Measurements from ENCODE around the gene ARMC3. TPM values are rescaled to one million over a fixed set of nuclear protein-coding genes. Genes with fewer than 3 reads are reported as not detected.

Gene ARMC3
- total RNA-seq, 1 donor from 2014 or later: not detected

GRCh38 chr10:22931948-22932347 is 4.1 kb downstream of the ARMC3 start:
- no peak for DNase-seq

- no peak for DNase-seq
Measured at GRCh38 chr10:22932626-22933370, 4.9 kb downstream of the ARMC3 start.

- no peak for DNase-seq
Measured at GRCh38 chr10:22934726-22935125, 6.9 kb downstream of the ARMC3 start.

GRCh38 chr10:22942437-22942836 is 14.6 kb downstream of the ARMC3 start:
- no peak for DNase-seq

- DNase-seq: no peak
Measured at GRCh38 chr10:22945934-22946673, 18.3 kb downstream of the ARMC3 start.

GRCh38 chr10:22954970-22955369 is 27.1 kb downstream of the ARMC3 start:
- no peak for DNase-seq

- no peak for DNase-seq
Measured at GRCh38 chr10:22958338-22958737, 30.5 kb downstream of the ARMC3 start.

- DNase-seq: no peak
Measured at GRCh38 chr10:22959292-22959691, 31.4 kb downstream of the ARMC3 start.

GRCh38 chr10:22959950-22960349 is 32.1 kb downstream of the ARMC3 start:
- DNase-seq: no peak

GRCh38 chr10:22962817-22963216 is 35.0 kb downstream of the ARMC3 start:
- no peak for DNase-seq

GRCh38 chr10:22969704-22970103 is 41.9 kb downstream of the ARMC3 start:
- DNase-seq: no peak

GRCh38 chr10:22976534-22976933 is 48.7 kb downstream of the ARMC3 start:
- no peak for DNase-seq

GRCh38 chr10:22977751-22978150 is 49.9 kb downstream of the ARMC3 start:
- DNase-seq: no peak

- no peak for DNase-seq
Measured at GRCh38 chr10:22978287-22978686, 50.4 kb downstream of the ARMC3 start.

GRCh38 chr10:22978918-22979317 is 51.1 kb downstream of the ARMC3 start:
- no peak for DNase-seq

- no peak for DNase-seq
Measured at GRCh38 chr10:22980822-22981221, 53.0 kb downstream of the ARMC3 start.

- DNase-seq: no peak
Measured at GRCh38 chr10:22984066-22984465, 56.2 kb downstream of the ARMC3 start.

GRCh38 chr10:22986771-22987542 is 59.1 kb downstream of the ARMC3 start:
- no peak for DNase-seq

GRCh38 chr10:22988581-22989360 is 60.9 kb downstream of the ARMC3 start:
- DNase-seq: peak; percentile 49

GRCh38 chr10:22990443-22990842 is 62.6 kb downstream of the ARMC3 start:
- no peak for DNase-seq

- DNase-seq: no peak
Measured at GRCh38 chr10:22992075-22992474, 64.2 kb downstream of the ARMC3 start.

GRCh38 chr10:22992621-22993020 is 64.8 kb downstream of the ARMC3 start:
- no peak for DNase-seq

Measured in skin of body (tissue), 2 donors.